ENCODE data around the gene TRAF2.

The TRAF2 gene

GRCh38 chr9:136971746-136972145 is 85.4 kb downstream of the TRAF2 start:
- POLR2A ChIA-PET: interaction anchor here (0.8 kb wide), 1 partner anchor 20 kb away, joined by 3 read pairs; the partner anchor contains the start of gene PAXX
- no peak for TF ChIP-seq CTCF (IDR thresholded peaks at IDR 0.05; ENCODE audit: insufficient read depth, low read length, missing control alignments)
- CTCF ChIA-PET: interaction anchor here (1.1 kb wide), 1 partner anchor 64 kb away, joined by 3 read pairs; no protein-coding TSS in a partner anchor
- H3K4me3 ChIP-seq (ENCODE audit: low read depth, low read length): no peak overlapping the region
- DNase-seq (ENCODE audit: low read depth, low spot score): no peak

DNA sequence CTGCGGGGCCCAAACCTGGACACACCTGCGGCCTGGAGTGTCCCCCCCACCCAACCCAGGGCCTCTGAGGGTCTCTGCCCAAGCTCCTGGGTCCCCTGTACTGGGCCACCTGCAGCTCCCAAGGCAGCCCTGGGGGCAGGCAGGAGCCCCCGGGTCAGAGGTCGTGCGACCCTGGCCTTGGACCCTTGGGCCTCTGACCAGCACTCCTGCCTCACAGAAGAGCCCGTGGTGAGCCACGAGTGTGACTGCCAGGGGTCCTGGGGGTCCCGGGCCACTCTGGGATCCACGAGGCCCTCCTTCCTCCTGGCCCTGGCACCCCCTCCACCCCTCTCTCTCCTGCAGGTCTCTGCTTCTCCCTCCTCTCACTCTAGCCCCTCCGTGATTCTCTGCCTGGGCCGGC is 86.0 kb downstream of the TRAF2 start:
- POLR2A ChIA-PET: no interaction called here
- no peak for TF ChIP-seq CTCF (IDR thresholded peaks at IDR 0.05; ENCODE audit: insufficient read depth, low read length, missing control alignments)

DNA sequence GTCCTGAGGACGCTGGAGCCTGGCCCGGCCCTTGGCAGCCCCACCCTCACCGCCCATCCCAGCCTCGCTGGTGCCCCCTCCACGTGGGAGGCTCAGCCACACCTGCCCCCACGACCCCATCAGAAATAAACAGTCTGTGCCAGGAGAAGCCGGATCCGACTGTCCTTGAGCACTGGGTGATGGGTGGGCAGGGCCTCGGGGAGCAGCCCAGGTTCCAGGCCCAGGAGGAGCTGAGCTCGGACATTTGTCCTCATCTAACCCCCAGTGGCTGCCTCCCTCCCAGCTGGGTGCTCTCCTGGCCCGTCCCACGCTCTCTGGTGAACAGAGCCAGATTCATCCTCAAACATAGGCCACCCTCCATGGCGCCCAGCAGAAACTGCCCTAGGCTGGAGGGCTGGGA is 86.4 kb downstream of the TRAF2 start:
- POLR2A ChIA-PET: no interaction called here

More for the DNA sequence above, 86.0 kb downstream of the TRAF2 start:
- no peak overlapping the region for H3K4me3 ChIP-seq (ENCODE audit: low read depth, low read length)
- no peak for DNase-seq (ENCODE audit: low read depth, low spot score)
- CTCF ChIA-PET: interaction anchor here (2.1 kb wide), 1 partner anchor 57 kb away, joined by 5 read pairs; no protein-coding TSS in a partner anchor

GRCh38 chr9:136973618-136974617 is 87.6 kb downstream of the TRAF2 start:
- no peak for TF ChIP-seq CTCF (IDR thresholded peaks at IDR 0.05; ENCODE audit: insufficient read depth, low read length, missing control alignments)
- DNase-seq (ENCODE audit: low read depth, low spot score): no peak
- CTCF ChIA-PET: interaction anchor here (0.7 to 2.1 kb wide), 6 partner anchors 11 to 62 kb away, joined by 3 to 8 read pairs (median 4); no protein-coding TSS in a partner anchor
- H3K4me3 ChIP-seq (ENCODE audit: low read depth, low read length): no peak overlapping the region
- POLR2A ChIA-PET: no interaction called here

More for the DNA sequence above, 86.4 kb downstream of the TRAF2 start:
- no peak for TF ChIP-seq CTCF (IDR thresholded peaks at IDR 0.05; ENCODE audit: insufficient read depth, low read length, missing control alignments)
- H3K4me3 ChIP-seq (ENCODE audit: low read depth, low read length): no peak overlapping the region
- DNase-seq (ENCODE audit: low read depth, low spot score): no peak
- CTCF ChIA-PET: interaction anchor here (0.6 to 2.1 kb wide), 3 partner anchors 25 to 56 kb away, joined by 3 to 5 read pairs (median 3); no protein-coding TSS in a partner anchor

GRCh38 chr9:136974817-136975535 is 88.7 kb downstream of the TRAF2 start:
- TF ChIP-seq CTCF (IDR thresholded peaks at IDR 0.05; ENCODE audit: insufficient read depth, low read length, missing control alignments): no peak

More at GRCh38 chr9:136974817-136975535, 88.7 kb downstream of the TRAF2 start:
- POLR2A ChIA-PET: no interaction called here
- H3K4me3 ChIP-seq (ENCODE audit: low read depth, low read length): no peak overlapping the region
- no peak for DNase-seq (ENCODE audit: low read depth, low spot score)
- CTCF ChIA-PET: interaction anchor here (0.9 to 2.3 kb wide), 7 partner anchors 8 to 61 kb away, joined by 3 to 9 read pairs (median 4); no protein-coding TSS in a partner anchor

All from AG04449 (cell line).